H1 (cell line): Measurements from ENCODE around the gene RMC1. TPM values are rescaled to one million over a fixed set of nuclear protein-coding genes. Genes with fewer than 3 reads are reported as not detected.

Experiments used
- CTBP2 ChIP-seq: IDR thresholded peaks from 2 replicates; pipeline ENCODE4 v1.7.0; 2011; ENCODE audit warnings: borderline replicate concordance, mild to moderate bottlenecking, moderate library complexity, mixed read lengths, low read length; ENCODE audit not compliant: insufficient read depth, insufficient read length
- E2F6 ChIP-seq: IDR thresholded peaks from 2 replicates; pipeline ENCODE4 v1.6.1; 2012; ENCODE audit warnings: inconsistent platforms
- FOSL1 ChIP-seq: IDR thresholded peaks from 2 replicates; pipeline ENCODE4 v1.6.1; 2011; ENCODE audit warnings: mild to moderate bottlenecking, low read depth, low read length, moderate library complexity; ENCODE audit not compliant: insufficient read depth
- JUND ChIP-seq: IDR thresholded peaks from 2 replicates; pipeline ENCODE4 v1.6.1; 2011; ENCODE audit warnings: mild to moderate bottlenecking, improper control_type of control experiment, low read length
- POU5F1 ChIP-seq: IDR thresholded peaks from 2 replicates; pipeline ENCODE4 v1.6.1; 2011; ENCODE audit warnings: low read depth, mild to moderate bottlenecking, low read length, moderate library complexity
- SIN3A ChIP-seq, 2 experiments: IDR thresholded peaks in 1 of 2; conservative IDR thresholded peaks in 1 of 2; 2 replicates each; pipeline ENCODE4 v1.6.1; 2011 to 2012; ENCODE audit warnings: low read length in 2 of 2, improper control_type of control experiment in 1 of 2, low read depth in 1 of 2, mild to moderate bottlenecking in 1 of 2
- SP2 ChIP-seq: IDR thresholded peaks from 2 replicates; pipeline ENCODE4 v1.6.1; 2012; ENCODE audit warnings: mild to moderate bottlenecking, low read length, inconsistent platforms
- polyA plus RNA-seq, 7 experiments: library from polyadenylated mRNA; depleted of rRNA in 3 of 7; stranded (reverse) in 5 of 7; unstranded in 2 of 7; fragments of >200 nt in 5 of 7; fragments of 200-250 nt in 2 of 7; gene quantifications; 1 replicate in 5 of 7; 2 replicates in 1 of 7; 4 replicates in 1 of 7; pipeline versions ENCODE4 v1.2.1 to v1.2.3, GENCODE V29; 2011 to 2013; ENCODE audit warnings: missing spikeins in 2 of 7, mixed read lengths in 2 of 7
- total RNA-seq: library from RNA; stranded (reverse); fragmentation: NEBNext Ultra II Directional; extraction: Animal tissue kit (Norgen Biotek cat#: 25700); gene quantifications from 2 replicates; pipeline ENCODE4 v1.2.1, GENCODE V29; 2021

RMC1 gene
- total and polyA plus RNA-seq, 2 of the 8 experiments (the other 6 are each of a cell fraction or from before 2014, with no cell fraction given): 16.4 to 20.1 TPM

GRCh38 chr18:23512641-23513040 is 9.3 kb downstream of the RMC1 start (continued):
- TF ChIP-seq E2F6 (no peak), JUND (no peak), POU5F1 (no peak), SP2 (no peak), SIN3A (conservative IDR thresholded peaks at IDR 0.05 in 1 of 2, IDR thresholded peaks at IDR 0.05 in 1 of 2; ENCODE audit: low read depth in 1 of 2, low read length in 2 of 2) (no peak), FOSL1 (no peak), CTBP2 (no peak)
